Measurements from ENCODE around the gene PROM2.

- no peak for TF ChIP-seq CTCF (conservative IDR thresholded peaks at IDR 0.05; ENCODE audit: low read depth, low read length)
- TF ChIP-seq EZH2 (IDR thresholded peaks at IDR 0.05; ENCODE audit: borderline replicate concordance, low read depth, low read length, poor library complexity, severe bottlenecking), result no peak
These were observed 5.1 kb upstream of the PROM2 start for GRCh38 chr2:95269036-95269680.
